ENCODE data around the gene RAB11FIP3.

GRCh38 chr16:450785-451512 is 25.5 kb downstream of the RAB11FIP3 start:
- TF ChIP-seq, protein P1, sequence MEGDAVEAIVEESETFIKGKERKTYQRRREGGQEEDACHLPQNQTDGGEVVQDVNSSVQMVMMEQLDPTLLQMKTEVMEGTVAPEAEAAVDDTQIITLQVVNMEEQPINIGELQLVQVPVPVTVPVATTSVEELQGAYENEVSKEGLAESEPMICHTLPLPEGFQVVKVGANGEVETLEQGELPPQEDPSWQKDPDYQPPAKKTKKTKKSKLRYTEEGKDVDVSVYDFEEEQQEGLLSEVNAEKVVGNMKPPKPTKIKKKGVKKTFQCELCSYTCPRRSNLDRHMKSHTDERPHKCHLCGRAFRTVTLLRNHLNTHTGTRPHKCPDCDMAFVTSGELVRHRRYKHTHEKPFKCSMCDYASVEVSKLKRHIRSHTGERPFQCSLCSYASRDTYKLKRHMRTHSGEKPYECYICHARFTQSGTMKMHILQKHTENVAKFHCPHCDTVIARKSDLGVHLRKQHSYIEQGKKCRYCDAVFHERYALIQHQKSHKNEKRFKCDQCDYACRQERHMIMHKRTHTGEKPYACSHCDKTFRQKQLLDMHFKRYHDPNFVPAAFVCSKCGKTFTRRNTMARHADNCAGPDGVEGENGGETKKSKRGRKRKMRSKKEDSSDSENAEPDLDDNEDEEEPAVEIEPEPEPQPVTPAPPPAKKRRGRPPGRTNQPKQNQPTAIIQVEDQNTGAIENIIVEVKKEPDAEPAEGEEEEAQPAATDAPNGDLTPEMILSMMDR (IDR thresholded peaks at IDR 0.05), result no peak
- no peak for TF ChIP-seq POLR2A (IDR thresholded peaks at IDR 0.05)

Data from heart left ventricle (tissue), 13 donors.